ENCODE results near the gene AIMP2. TPM values are rescaled to one million over a fixed set of nuclear protein-coding genes. Genes with fewer than 3 reads are reported as not detected.

AIMP2 gene
- 40.4 and 74.5 TPM in 2 replicates for total RNA-seq

DNA sequence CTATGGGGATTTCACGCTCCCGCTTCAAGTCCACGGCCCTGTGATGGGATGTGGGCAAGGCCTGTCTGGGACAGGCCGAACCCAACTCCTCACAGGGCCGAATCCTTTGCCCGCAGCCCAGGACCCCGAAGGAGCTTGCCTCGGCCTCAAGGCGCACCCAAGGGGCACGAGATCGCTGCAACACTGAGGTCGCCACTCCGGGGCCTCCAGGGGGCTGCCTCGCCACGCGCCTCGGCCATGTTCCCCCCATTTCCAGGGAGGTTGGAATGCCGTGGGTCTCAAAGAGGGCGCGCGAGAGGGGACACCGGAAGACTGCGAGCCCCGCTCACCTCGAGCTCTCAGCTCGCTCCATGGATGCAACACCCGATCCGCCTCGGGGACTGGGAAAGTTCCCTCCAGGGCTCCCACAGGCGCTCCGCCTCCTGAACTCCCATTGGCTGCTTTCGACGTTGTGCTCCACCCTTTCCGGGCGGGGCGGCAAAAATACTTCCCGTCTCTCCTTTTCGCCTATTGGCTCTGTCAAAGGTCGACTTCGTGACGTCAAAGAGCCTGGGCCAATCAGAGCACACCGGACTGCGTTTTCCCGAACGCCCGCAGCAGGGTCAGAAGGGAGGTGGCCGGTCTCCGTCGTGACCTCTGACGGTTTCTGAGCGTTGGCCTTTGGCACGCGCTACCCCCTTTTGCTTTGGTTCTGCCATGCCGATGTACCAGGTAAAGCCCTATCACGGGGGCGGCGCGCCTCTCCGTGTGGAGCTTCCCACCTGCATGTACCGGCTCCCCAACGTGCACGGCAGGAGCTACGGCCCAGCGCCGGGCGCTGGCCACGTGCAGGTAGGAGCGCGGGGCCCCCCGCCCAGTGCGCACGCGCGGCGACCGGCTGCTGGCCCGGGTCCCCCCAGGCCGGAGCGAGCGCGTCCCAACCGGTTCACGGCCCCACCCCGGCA lies at the start of gene AIMP2, which contains the start of gene PMS2:
Gene AIMP2 (plus strand): TSS at position 605 of the 944 bp plus-strand sequence. CDS start 92 bp downstream, at position 697.
Gene PMS2 (minus strand): TSS at position 382 of the 944 bp plus-strand sequence. CDS start 30 bp downstream, at position 352.

DNA sequence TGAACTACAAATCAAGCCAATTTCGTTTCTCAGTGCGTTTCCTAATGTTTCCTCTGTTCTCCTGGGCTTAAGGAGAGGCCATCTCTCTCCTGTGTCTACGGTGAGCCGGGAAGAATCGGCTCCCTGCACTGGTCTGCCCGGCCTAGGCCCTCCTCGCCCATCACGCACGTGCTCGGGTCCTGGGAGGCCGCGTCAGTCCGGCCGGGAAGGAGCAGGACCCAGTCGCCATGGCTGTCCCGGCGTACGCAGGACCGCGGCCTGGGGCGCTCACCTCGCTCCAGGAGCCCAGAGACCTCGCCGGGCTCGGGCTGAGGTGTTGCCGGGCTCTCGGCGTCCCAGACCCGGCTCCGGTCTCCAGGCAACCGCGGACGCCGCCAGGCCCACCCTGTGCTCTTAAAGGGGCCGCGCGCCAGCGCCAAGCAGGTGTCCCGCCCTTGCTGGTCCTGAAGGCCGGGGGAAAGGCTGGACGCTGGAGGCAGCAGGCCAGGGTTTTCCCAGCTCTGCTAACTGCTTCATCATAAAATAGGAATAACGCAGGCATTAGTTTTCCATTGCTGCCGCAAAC lies 38.6 kb upstream of the AIMP2 start, which contains the start of gene RSPH10B:
Gene RSPH10B (minus strand): TSS at position 343 of the 565 bp plus-strand sequence. CDS start 3,573 bp downstream, outside the sequence.

DNA sequence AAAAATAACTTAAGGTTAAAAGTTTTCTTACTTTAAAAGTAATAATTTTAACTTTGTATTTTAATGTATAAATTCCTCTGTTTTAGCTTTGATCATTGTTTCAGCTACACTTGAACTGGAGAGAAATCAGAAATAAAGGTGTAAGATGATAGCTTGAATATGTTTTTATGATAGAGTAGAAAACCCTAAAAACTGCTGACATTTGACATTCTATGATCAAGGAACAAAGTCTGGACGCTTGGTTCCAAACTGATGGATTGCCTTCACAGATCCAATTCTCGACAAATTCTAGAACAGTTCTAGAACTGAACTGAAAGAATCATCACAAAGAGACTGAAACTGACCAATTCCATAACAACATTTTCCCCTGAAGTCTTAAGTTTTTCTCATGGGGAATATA lies 21.9 kb downstream of the AIMP2 start, which contains the start of gene ANKRD61:
Gene ANKRD61 (plus strand): TSS at position 389 of the 400 bp plus-strand sequence. CDS start 0 bp downstream, at position 389.

Other genes starting within 250 kb of the AIMP2 start
- gene RNF216, start 227.6 kb upstream of the AIMP2 start, total RNA-seq: 26.5 and 27.1 TPM in 2 replicates
- not detected in 2 replicates for gene OCM, start 128.5 kb upstream of the AIMP2 start, total RNA-seq
- gene CCZ1, start 110.5 kb upstream of the AIMP2 start, total RNA-seq: 35.0 and 72.9 TPM in 2 replicates
- not detected in 2 replicates for gene RSPH10B, start 38.6 kb upstream of the AIMP2 start, total RNA-seq
- 8.9 and 11.9 TPM in 2 replicates for gene PMS2, start 223 bp upstream of the AIMP2 start, total RNA-seq
- 0.08 and 0.39 TPM in 2 replicates for gene ANKRD61, start 22.1 kb downstream of the AIMP2 start, total RNA-seq
- 111 and 166 TPM in 2 replicates for gene EIF2AK1, start 49.9 kb downstream of the AIMP2 start, total RNA-seq
- 5.2 and 6.1 TPM in 2 replicates for gene USP42, start 95.7 kb downstream of the AIMP2 start, total RNA-seq